ENCODE measurements around the gene GOLGA6L22.
"Not testable (repeated sequence)": the region's sequence is repeated elsewhere in the genome, so short reads cannot be mapped to it uniquely, and the experiment has no call there.

The GOLGA6L22 gene, protein sequence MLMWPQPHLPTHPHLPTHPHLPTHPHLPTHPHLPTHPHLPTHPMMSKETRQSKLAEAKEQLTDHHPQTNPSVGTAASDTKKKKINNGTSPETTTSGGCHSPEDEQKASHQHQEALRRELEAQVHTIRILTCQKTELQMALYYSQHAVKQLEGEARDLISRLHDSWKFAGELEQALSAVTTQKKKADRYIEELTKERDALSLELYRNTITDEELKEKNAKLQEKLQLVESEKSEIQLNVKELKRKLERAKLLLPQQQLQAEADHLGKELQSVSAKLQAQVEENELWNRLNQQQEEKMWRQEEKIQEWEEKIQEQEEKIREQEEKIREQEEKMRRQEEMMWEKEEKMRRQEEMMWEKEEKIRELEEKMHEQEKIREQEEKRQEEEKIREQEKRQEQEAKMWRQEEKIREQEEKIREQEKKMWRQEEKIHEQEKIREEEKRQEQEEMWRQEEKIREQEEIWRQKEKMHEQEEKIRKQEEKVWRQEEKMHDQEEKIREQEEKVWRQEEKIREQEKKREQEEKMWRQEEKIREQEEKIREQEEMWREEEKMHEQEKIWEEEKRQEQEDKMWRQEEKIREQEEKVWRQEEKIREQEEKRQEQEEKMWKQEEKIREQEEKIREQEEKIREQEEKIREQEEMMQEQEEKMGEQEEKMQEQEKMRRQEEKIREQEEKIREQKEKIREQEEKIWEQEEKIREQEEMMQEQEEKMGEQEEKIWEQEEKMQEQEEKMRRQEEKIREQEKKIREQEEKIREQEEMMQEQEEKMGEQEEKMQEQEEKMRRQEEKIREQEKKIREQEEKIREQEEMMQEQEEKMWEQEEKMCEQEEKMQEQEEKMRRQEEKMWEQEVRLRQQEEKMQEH

DNA sequence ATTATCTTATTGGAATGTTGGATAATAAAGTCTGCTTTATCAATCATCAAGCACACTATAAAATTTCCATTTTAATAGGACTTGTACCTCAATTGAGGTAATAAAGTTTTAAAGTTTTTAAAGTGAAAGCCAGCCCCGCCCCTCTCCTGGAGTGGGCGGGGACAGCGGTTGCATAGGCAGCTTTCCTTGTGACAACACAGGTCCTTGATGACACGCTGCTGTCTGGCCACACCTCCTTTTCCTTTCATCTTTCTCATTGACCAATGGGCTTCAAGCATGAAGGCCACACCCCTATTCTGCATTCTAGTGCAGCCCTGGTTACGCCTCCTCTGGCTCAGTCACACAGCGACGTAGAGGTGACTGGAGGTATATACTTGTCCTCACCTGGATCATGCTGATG is at the start of gene GOLGA6L22:
GOLGA6L22 (plus strand) TSS at position 301 of the 400 bp plus-strand sequence; CDS start at position 392, 91 bp downstream.
- not testable (repeated sequence) for DNase-seq

DNA sequence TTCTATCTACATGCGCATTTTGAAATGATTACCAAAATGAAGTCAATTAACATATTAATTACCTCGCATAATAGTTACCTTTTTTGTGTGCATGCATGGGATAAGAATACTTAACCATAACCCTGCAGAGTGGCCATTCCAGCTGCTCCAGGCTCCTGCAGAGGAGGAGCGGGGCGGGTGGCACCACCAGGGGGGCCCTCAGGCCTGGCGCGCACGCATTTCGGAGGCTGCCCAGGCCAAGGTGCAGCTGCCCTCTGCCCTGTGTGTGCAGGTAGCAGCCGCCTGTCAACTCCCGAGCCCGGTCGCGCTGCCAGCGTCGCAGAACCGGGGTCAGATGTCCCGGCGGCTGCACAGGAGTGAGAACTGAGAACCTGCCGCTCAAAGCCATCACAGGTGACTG is 41.4 kb upstream of the GOLGA6L22 start:
- not testable (repeated sequence) for DNase-seq

DNA sequence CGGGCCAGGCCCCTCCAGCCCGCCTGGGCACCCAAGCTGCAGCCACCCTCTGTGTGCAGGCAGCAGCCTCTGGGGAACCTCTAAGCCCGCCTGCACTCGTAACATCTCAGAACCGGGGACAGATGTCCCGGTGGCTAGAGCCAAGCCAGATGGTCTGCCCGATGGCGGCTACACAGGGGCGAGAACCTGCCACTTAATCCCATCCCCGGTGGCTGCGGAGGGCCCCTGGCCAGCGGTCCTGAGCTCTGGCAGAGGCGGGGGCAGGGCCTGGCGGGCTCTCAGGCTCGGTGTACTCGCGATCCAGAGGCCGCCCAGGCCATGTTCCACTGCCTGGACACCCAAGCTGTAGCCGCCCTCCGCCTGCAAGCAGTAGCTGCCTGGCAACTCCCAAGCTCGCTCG is 40.9 kb upstream of the GOLGA6L22 start:
- DNase-seq = not testable (repeated sequence)

DNA sequence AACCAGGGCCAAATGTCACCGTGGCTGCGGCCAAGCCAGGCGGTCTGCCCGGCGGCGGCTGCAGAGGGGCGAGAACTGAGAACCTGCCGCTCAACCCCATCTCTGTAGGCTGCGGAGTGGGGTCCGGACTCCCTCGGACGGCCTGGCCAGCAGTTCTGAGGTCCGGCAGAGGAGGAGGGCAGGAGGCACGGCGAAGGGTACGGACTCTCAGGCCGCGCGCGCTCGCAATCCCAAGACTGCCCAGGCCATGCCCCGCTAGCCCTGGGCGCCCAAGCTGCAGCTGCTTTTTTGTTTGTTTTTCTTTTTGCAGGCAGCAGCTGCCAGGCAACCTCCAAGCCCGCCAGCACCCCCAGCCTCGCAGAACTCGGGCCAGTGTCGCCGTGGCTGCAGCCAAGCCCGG is 40.5 kb upstream of the GOLGA6L22 start:
- not testable (repeated sequence) for DNase-seq

DNA sequence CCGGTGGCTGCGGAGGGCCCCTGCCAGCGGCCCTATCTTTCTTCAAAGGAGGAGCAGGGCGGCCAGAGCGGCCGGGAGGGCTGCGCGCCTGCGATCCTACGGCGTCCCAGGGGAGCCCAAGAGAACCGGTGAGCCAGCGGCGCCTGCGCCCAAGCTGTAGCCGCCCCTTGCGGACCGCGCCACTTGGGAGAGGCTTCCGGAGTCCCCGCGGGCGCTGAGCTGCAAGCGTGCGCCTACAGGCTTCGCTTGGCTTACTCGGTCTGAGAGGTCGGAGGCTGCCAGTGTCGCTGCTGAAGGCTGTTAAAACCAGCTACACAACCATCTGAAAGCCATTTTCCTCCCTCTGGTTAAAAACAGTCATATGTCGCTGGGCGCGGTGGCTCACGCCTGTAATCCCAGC is 40.0 kb upstream of the GOLGA6L22 start:
- DNase-seq = not testable (repeated sequence)

DNA sequence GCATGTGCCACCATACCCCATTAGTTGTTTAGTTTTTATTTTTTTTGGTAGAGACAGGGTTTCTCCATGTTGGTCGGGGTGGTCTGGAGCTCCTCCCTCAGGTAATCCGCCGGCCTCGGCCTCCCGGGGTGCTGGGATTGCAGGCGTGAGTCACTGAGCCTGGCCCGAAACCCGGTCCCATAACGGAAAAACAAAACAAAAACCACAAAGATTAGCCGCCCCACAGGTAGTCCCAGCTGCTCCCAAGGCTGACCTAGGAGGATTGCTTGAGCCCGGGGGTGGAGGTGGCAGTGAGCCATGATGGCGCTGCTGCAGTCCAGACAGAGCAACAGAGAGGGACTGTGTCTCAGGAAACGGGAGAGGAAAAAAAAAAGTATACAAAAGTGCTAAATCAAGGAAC is 38.4 kb upstream of the GOLGA6L22 start:
- not testable (repeated sequence) for DNase-seq

DNA sequence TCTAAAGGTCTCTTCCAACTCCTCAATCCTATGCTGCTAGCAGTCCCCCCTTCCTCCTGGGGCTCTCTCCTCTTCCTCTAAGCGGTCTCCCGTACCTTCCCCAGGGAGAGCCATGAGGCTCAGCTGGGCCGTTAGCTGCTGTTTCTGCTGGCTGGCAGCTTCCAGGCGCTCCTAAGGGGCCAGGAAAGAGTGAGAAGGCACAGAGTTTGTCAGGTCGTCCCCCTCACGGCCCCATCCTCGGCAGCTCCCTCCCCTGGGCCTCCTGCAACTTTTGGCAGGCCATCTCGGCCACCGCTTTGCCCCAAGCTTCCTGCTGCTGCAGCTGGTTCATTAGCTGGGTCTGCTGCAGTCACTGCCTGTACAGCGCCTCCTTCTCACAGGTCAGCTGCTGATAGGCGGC is 29.3 kb upstream of the GOLGA6L22 start:
- not testable (repeated sequence) for DNase-seq

DNA sequence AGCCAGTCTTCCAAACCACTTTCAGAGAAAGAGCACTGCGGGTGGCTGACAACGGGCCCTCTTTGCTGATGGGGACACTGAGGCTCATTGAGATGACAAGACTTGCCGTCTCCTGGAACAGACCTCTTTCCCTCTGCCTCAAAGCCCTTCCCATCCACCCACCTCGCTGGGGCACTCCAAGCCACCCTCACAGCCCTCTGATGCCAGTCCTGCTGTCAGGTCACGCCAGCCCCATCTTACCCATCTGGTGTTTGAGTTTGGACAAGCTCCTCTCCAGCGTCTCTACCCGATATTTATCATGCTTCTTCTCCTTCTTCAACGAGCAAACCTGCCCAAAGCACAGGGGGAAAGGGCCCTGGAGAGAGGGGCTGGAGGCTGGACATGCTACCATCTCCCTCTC is 27.0 kb upstream of the GOLGA6L22 start:
- DNase-seq = not testable (repeated sequence)

DNA sequence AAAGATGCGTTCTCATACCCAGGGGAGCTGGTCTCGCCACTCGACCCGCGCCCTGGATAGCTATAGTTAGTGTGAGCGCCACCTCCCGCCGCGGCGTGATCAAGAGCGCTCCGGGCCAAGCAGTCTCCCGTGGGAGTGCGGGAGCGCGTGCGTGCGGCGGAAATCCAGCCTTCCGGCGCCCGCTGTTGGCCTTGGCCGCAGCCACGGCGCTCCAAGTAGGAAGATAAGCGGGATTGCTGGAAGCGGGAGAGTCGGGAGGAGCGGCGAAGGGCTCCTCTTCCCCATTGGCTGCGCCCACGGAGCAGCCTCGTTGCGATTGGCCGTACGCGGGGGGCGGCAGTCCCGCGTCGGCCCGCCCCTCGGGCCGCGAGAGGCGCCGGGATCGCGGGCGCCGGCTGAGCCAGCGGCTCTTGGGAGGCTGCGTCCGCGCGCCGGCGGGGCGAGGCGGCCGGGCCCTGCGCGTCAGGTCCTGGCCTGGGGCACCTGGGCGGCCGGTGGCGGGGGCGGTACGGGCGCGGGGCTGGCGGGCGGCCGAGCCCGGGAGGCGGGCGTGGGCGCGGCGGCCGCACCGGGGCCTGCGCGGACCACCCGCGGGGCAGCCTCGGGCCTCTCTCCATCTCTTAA is 35.9 kb downstream of the GOLGA6L22 start:
- not testable (repeated sequence) for DNase-seq

DNA sequence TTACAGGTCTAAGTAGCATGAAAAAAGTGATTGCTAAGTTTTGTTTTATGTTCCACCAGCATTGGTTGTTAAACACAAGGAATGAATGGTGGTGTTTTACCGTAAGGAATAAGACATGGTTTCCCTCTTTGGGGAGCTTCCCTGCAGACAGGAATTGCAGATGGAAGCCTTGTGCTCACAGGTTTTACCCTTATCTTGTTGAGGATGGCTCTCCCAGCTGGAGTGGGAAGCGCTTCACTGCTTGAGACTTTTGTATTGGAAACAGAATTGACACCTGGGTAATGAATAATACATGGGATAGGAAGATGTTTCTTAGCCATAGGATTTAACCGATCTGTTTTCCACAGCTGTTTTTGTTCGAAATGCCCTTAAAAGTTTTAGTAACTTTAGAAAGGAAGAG is 38.5 kb downstream of the GOLGA6L22 start:
- not testable (repeated sequence) for DNase-seq

DNA sequence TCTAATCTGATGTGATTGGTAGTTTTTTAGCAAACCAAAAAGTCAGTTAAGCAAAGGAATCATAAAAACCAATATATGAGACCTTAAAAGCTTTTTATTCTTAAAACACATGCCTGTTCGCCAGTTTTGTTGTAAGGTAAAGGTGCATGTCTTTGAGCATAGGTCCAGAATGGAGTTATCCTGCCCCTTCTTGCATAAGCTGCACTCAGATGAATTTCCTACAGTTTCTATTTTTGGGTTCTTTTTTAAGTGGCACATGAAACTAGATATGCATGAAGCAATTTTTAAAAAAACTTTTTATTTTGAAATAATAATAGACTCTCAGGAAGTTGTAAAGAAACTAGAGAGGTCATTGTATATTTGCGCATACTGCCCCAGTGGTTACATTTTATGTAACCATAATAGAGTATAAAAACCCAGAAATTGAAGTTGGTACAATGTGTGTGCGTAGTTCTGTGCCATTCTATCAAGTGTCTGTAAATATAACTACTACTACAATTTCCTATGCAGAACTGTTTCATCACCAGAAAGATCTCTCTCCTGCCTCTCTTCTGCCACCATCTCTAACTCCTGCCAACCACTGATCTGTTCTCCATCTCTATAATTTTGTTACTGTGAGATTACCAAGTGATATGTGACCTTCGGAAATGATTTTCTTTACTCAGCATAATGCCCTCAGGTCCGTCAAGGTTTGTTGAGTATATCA is 39.7 kb downstream of the GOLGA6L22 start:
- DNase-seq = not testable (repeated sequence)

DNA sequence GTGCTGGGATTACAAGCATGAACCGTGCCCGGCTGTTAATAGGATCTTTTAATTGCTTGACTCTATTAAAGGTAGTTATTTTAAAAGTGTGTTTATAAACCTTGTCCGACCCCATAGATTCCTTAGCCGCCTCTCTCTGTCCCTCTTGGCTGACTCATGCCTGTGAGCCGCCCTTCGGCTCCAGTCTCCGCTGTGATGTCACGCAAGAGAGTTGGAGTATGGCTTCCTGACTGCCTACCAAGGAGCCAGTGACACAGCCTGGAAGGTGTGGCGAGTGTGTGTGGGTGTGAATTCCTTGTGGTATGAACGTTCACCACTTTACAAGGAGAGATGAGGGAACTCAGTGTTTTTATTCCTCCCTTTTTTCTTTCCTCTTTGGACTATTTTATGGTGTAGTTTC is 43.6 kb downstream of the GOLGA6L22 start:
- not testable (repeated sequence) for DNase-seq

DNA sequence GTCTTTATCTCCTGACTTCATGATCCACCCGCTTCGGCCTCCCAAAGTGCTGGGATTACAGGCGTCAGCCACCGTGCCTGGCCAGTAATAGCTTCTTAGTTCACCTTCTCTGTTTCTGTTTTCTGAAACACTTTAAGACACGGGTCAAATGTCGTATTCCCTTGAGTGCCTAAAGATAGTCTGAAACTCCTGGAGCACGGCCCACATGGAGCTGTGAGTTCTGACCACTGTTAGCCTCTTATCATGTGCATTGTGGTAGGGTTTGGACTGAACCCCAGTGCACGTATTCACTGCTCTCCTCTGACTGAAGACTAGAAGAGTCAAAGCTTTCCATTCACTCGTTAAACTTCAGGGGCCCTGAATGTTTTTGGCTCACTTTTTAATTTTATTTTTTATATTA is 48.3 kb downstream of the GOLGA6L22 start:
- not testable (repeated sequence) for DNase-seq

DNA sequence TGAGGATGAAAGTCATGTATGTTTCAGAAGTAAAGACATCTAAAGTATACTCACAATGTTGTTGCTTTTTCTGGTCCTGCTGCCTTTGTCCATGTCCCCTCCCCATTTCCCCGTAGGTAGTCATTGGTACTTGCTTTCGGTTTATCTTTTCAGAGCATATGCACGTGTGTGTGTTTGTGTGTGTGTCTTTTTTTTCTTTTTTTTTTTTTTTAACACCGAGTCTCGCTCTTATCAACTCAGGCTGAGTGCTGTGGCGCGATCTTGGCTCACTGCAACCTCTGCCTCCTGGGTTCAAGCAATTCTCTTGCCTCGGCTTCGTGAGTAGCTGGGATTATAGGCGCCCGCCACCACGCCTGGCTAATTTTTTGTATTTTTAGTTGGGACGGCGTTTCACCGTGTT is 57.4 kb downstream of the GOLGA6L22 start:
- not testable (repeated sequence) for DNase-seq
